ENCODE results near the gene PLXDC2.

The PLXDC2 gene

DNA sequence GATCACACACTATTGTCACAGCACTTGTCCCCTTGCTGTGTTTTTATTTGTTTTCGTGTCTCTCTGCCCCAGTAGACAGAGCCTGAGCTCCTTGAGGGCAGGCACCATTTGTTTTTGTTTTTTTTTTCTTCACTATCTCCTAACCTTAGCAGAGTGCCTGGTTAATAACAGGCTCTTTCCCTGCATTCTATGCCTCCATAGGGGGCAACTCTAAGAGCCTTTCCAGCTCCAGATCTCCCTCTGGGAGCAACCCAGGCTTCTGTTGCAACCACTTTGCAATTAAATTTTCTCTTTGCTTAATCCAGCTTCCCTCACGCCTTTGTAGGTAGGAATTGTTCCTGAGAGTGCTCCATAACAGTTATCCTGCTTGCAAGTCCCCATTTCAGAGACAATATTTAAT, 148.4 kb downstream of the PLXDC2 start:
- TF ChIP-seq GATA1 (IDR thresholded peaks at IDR 0.05; ENCODE audit: low read depth, low read length) (no peak), POLR2A (IDR thresholded peaks at IDR 0.05; ENCODE audit: low read length) (no peak)
- DNase-seq = no peak

DNA sequence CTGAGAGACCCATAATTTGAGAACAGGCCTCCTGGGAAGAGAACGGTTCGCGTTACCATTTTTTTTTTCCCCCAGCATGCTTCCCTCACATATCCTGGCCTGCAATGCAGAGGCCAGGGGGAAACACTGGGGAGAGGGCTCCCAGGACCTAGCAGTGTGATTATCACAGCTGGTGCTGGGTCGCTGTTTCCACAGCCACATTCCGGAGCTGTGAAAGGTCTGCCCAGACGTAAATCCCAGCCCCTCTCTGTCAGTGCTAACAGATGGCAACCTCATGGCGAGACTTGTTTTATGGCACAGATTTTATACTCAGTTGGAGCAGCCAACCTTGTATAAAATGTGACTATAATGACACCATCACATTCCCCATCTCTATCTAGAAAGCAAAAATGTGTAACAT, 150.5 kb downstream of the PLXDC2 start:
- TF ChIP-seq GATA1 (IDR thresholded peaks at IDR 0.05; ENCODE audit: low read depth, low read length) = no peak
- no peak for TF ChIP-seq POLR2A (IDR thresholded peaks at IDR 0.05; ENCODE audit: low read length)
- no peak for DNase-seq

DNA sequence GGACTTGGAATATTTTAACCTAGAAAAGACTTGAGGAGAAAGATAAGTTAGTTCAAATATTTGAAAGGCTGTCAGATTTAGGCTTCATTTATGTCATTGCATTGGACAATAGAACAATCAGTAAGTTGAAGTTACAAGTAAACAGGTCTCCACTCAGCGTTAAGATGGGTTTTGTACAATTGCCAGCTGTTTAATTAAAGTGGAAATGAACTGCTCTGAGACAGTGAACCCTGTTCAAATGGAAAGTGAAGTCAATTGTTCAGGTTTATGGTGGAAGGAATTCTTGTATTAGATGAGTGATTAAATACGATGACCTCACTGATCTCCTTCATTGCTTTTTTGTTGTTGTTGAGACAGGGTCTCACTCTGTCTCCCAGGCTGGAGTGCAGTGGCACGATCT, 151.7 kb downstream of the PLXDC2 start:
- DNase-seq = no peak
- TF ChIP-seq GATA1 (IDR thresholded peaks at IDR 0.05; ENCODE audit: low read depth, low read length) = no peak
- no peak for TF ChIP-seq POLR2A (IDR thresholded peaks at IDR 0.05; ENCODE audit: low read length)

DNA sequence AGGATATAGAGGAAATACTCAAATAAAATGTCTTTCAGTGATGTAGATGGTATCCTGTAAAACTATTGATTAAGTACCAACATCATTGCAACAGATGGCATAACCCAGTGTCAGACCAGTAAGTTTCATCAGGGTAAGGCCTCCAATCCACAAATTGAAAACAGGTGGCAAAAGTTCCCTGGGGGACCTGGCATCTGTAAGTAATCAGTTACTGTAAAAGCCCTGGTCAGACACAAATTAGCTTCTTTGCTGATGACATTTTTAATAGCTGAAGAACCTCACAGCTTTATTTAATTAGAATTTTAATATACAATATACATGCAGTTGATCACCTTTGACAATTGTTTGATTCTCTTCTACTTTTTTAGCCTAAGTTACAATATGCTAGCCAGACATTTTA, 152.5 kb downstream of the PLXDC2 start:
- TF ChIP-seq GATA1 (IDR thresholded peaks at IDR 0.05; ENCODE audit: low read depth, low read length) (no peak), POLR2A (IDR thresholded peaks at IDR 0.05; ENCODE audit: low read length) (no peak)

GRCh38 chr10:19970256-19970655, 154.0 kb downstream of the PLXDC2 start:
- DNase-seq = no peak
- TF ChIP-seq POLR2A (IDR thresholded peaks at IDR 0.05; ENCODE audit: low read length) (no peak), GATA1 (IDR thresholded peaks at IDR 0.05; ENCODE audit: low read depth, low read length) (no peak)

More for the DNA sequence above, 152.5 kb downstream of the PLXDC2 start:
- no peak for DNase-seq

DNA sequence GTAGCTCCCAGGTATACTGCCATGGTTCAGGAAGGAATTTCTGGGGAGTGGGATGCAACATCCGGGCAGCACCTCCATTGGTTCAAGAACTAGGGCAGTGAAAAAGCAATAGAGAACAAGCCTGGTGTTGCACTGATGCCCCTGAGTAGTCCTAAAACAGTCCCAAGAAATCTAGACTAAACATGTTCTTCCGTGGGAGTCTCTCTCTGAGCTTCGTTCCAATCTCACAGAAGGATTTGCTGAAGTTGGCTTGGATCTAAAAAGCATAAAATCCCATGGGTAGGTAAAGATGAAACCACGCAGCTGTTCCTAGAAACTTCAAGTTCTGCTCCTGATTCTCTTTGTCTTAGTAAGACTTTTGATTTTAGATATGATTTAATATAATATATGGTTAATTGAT, 154.5 kb downstream of the PLXDC2 start:
- DNase-seq = no peak
- TF ChIP-seq GATA1 (IDR thresholded peaks at IDR 0.05; ENCODE audit: low read depth, low read length) (no peak), POLR2A (IDR thresholded peaks at IDR 0.05; ENCODE audit: low read length) (no peak)

DNA sequence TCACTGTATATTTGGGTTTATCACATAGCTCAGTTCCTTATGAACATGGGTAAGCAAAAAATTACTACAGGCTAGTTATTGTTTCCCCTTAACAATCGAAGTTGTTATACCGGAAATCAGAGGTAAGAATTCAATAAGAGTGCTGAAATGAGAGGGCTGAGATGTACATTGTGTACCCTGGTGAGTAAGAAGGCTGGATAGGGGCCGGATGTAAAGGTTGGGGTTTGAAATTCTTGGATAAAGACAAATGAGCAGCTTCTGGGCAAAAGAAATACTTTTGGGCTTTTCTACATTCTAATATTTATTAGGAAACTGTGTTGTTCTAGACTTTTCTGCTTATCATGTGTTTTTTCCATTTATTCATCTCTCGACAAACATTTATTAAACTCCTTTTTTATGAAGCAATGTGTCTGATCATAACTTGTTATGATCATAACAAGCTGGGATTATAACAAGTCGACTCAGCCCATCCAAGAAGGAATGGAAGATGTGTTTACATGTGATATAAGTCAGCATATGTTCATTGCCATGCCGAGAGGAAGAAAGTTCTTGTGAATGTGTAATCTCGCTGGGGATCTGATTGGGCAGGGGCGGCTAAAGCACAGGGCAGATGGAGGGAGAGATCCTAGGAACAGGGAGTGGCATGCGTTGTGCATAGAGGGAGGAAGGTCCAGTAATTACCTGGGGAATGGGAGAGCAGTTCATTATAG, 155.3 kb downstream of the PLXDC2 start:
- TF ChIP-seq POLR2A (IDR thresholded peaks at IDR 0.05; ENCODE audit: low read length) = no peak
- TF ChIP-seq GATA1 (IDR thresholded peaks at IDR 0.05; ENCODE audit: low read depth, low read length) = no peak
- no peak for DNase-seq

DNA sequence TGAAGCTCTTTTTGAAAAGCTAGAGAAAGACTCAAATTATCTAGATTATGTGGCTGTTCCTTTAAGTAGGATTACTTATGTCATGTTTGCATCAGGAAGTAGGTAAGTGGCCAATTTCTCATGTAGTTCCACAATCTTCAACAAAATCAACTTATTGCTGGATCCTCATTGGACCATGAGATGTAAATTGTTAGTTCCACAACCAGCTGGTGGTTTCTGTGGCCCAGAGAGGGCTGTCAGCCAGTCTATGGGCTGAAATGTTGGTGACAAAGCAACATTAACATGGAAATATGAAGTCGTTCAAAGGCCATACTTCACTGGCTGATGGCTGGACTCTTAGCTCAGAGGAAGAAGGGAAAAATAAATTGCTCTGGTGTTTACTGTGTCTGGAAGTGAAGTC, 157.9 kb downstream of the PLXDC2 start:
- no peak for DNase-seq
- no peak for TF ChIP-seq POLR2A (IDR thresholded peaks at IDR 0.05; ENCODE audit: low read length)
- TF ChIP-seq GATA1 (IDR thresholded peaks at IDR 0.05; ENCODE audit: low read depth, low read length) = no peak

GRCh38 chr10:19974554-19974953, 158.3 kb downstream of the PLXDC2 start:
- TF ChIP-seq POLR2A (IDR thresholded peaks at IDR 0.05; ENCODE audit: low read length) (no peak), GATA1 (IDR thresholded peaks at IDR 0.05; ENCODE audit: low read depth, low read length) (no peak)
- DNase-seq = no peak

- DNase-seq = no peak
- no peak for TF ChIP-seq GATA1 (IDR thresholded peaks at IDR 0.05; ENCODE audit: low read depth, low read length)
- TF ChIP-seq POLR2A (IDR thresholded peaks at IDR 0.05; ENCODE audit: low read length) = no peak
Measured at GRCh38 chr10:19977097-19977521, 160.9 kb downstream of the PLXDC2 start.

GRCh38 chr10:19979628-19980027, 163.4 kb downstream of the PLXDC2 start:
- TF ChIP-seq GATA1 (IDR thresholded peaks at IDR 0.05; ENCODE audit: low read depth, low read length) (no peak), POLR2A (IDR thresholded peaks at IDR 0.05; ENCODE audit: low read length) (no peak)
- no peak for DNase-seq

DNA sequence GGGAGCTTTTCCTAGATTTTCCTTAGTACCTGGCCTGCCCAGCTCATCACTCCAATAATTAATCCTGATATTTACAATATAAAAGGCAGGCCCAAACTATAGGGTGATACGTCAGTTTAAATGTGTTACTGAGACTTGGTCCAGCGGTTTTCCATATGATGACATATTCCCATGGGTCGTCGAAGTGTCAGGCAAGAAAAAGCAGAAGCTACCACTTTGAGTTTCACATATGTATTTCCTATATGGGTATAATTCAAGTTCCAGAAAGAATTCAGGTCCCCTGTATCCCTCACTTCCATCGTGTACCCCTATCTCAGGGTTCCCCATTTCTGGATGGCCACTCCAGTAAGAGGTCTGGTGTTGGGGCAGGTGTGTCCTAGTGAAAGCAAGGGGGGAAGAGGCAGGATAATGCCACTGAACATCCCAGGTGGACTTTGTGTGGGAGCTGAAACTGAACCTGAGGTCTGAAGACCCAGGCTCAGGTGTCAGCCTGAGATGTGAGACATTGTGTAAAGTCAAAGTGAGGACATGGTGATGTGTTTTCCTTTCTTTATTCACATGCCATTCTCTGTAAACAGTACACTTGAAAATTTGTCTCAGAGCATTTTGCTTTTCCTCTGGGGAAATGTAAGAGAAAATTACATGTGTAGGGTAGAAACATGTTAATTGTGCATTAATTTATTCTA, 167.8 kb downstream of the PLXDC2 start:
- DNase-seq = no peak
- TF ChIP-seq GATA1 (IDR thresholded peaks at IDR 0.05; ENCODE audit: low read depth, low read length) (no peak), POLR2A (IDR thresholded peaks at IDR 0.05; ENCODE audit: low read length) (no peak)

- DNase-seq = no peak
- TF ChIP-seq POLR2A (IDR thresholded peaks at IDR 0.05; ENCODE audit: low read length) = no peak
- TF ChIP-seq GATA1 (IDR thresholded peaks at IDR 0.05; ENCODE audit: low read depth, low read length) = no peak
Measured at GRCh38 chr10:19985745-19986144, 169.5 kb downstream of the PLXDC2 start.

GRCh38 chr10:19986591-19986990, 170.4 kb downstream of the PLXDC2 start:
- TF ChIP-seq GATA1 (IDR thresholded peaks at IDR 0.05; ENCODE audit: low read depth, low read length) (no peak), POLR2A (IDR thresholded peaks at IDR 0.05; ENCODE audit: low read length) (no peak)

DNA sequence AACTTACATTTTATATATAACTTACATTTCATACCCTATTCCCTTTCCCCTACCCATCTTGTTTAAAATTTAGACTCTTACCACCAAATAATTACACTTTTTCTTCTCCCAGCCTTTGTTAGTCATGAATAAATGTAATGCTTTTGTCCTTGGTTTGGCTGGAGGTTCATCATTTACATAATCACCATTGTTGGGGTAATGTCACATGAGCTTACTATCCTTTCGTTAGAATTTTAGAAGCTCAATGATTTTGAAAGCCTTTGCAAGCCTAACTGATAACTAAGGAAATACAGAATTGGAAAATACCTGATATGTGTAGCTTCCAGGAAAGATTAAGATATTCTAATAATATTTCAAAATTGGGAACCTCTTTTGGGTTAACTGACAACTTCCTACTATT, 171.7 kb downstream of the PLXDC2 start:
- TF ChIP-seq GATA1 (IDR thresholded peaks at IDR 0.05; ENCODE audit: low read depth, low read length) (no peak), POLR2A (IDR thresholded peaks at IDR 0.05; ENCODE audit: low read length) (no peak)
- no peak for DNase-seq

More at GRCh38 chr10:19986591-19986990, 170.4 kb downstream of the PLXDC2 start:
- DNase-seq = no peak

All from erythroblast (primary cell).